SIG-M5 treated with dmso at 0.1 percent for 504 hours (cell line): ENCODE measurements around the gene PPY.
A peak's percentile ranks its signal among the peaks of the same experiment; 100 is the strongest.
"Not testable (repeated sequence)": the region's sequence is repeated elsewhere in the genome, so short reads cannot be mapped to it uniquely, and the experiment has no call there.

Experiments used
- DNase-seq: peaks from one replicate; lab custom pipeline; 2025; ENCODE audit not compliant: unreplicated experiment; lab: John Stamatoyannopoulos, UW

Gene PPY

DNA sequence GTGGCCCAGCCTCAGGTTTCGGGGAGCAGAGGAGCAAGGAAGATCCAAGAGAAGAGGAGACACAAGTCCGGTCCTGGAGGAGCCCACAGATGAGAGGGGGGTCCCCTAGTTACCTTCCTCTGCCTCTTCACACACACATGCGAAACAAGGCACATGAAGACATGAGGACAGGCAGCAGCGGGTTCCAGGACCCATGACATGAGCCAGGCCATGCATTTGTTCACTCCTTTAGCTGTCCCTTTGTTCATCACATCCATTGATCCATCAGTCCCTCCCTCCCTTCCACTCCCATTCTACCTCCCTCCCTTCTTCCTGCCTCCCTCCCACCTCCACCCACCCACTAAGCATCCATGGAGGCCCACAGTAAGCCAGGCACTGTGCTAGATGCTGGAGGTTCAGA is 9.4 kb downstream of the PPY start:
- no peak for DNase-seq

DNA sequence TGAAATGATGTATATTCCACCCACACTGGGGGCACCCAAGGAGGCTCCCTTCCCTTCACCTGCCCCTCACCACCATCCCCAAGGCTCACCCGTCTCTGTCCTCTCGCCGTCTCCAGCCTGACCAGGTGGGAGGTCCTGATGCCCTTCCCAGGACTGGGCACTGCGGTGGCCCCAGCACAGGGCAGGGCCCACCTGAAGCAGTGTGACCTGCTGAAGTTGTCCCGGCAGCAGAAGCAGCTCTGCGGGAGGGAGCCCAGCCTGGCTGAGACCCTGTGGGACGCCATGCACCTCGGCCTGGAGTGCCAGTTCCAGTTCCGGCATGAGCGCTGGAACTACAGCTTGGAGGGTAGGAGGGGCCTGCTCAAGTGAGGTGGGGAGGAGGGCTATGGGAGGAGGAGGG is 9.9 kb downstream of the PPY start:
- DNase-seq: no peak

DNA sequence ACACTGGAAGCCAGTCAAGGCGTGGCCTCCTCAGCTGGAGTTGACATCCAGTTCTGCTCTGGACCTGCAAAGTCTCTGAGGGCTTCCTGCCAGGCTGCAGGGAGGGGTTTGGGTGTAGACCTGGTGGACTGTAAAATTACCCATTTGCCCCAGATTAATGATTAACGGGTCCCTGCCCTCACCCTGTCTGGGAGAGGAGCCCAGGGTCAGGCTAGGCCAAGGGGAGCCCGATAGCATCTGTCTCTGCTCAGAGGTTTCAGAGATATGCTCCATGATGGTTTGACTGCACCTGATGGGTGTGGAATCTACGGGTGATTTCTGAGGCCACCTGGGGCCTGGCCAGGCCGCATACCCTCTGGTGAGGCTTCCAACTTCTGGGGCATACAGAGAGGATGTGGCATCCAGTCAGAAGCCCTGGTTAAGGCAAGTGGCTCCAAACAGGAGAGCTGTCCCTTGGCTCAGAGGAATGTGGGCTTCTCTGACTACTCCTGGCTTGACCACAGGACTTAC is 11.2 kb downstream of the PPY start:
- DNase-seq: no peak

DNA sequence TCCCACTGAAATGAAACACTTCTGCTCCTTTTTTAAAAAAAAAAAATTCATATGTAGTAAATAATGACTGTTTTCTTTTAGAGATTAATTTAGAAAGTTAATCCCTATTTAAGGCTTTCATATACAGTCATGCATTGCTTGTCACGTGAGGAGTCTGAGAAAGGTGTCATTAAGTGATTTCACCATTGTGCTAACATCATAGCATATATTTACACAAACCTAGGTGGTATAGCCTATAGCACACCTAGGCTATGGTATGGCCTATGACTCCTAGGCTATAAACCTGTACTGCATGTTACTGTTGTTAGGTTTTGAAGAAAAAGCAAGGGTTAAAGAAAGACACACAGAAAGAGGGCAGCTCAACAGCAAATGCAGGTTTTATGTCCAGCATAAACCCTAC is 13.7 kb downstream of the PPY start:
- DNase-seq: no peak

DNA sequence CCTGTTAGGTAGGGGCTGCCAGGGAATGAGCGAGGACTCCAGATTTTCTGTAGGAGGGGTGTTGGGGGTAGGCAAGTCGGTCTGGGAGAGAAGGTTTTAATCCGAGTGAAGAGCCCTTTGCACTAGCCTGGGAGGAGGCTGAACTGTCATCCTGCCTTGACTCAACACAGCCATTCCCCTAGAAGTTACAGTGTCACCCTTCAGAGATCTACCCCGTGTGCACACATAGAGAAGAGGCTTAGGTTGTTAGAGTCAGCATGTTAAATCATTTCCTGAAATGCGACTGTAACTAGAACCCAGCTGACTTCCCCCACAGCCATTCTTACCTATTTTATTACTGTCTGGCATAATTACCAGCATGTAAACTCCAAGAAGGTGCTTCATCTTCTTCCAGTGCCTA is 14.3 kb downstream of the PPY start:
- DNase-seq: not testable (repeated sequence)

DNA sequence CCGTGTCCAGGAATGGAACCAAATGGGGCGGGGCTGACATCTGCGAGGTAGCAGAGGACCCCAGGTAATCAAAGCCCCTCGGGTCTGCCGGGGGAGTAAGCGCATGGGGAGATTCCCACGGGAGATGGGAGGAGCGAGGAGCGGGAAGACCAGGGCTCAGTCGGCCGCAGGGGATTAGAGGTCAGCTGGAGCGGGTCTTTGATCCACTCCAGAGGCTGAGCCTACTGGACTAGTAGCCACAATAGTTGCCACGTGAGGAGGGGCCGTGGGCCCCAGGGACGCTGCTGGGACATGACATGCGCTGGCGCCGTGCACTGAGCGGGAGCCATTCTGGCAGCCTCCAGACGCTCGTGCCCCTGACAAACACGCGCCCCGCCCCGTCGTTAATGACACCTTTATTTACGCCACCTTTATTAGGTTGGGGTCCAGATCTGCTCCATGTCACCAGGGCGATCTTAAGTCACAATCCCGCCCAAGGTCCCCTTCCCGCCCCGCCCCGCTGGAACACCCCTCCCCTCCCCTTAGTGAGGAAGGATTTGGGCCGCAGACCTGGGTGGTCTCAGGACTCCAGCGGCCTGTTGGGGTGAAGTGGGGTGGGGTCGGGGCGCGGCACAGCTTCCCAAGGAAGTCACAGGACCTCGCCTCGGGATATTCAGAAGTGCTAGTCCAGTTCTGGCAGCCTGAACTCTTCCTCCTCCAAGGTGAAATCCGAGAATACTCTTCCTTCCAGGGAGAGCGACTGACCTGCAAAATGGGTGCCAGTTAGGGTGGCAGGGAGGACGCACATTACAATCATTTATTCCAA is 15.0 kb downstream of the PPY start:
- no peak for DNase-seq

DNA sequence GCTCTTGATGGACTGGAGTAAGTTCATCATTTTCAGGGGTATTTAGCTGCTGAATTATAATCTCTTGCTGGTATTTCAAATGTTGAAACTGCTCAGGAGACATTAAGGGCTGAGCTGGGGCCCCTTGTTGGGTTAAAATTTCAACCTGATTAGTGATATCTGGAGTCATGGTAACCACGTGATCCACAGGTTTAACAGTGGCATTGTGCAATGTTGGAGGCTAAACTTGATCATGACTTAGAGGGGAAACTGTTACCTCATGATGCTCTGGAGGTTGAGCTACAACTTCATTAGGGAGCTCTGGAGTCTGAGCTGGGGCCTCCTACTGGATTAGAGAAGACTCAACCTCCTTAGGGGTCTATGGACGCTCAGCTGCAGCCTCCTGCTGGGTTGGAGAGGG is 17.7 kb downstream of the PPY start:
- DNase-seq: no peak

DNA sequence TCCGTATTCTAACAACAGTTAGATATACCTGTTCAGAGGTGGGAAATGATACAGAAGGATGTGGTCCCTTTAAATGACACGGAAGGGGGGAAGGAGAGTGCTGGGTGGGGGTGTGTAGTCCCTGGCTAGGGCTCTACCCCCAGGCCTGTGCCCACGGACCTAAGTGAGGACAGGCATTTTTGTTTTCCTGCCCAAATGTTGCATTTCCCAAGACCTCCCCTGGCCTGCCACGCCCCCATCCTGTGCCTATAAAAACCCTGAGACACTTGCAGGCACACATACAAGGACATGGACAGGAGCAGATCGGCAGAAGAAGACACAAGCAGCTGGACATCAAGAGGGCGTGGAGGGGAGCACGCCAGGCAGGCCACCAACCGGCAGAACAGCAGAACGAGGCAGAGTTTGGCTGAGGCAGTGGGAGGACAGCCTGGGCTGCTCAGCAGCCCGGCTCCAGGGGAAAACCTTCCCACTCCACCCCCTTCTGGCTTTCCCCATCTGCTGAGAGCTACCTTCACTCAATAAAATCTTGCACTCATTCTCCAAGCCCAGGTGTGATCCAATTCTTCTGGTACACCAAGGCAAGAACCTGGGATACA is 21.7 kb downstream of the PPY start:
- no peak for DNase-seq

DNA sequence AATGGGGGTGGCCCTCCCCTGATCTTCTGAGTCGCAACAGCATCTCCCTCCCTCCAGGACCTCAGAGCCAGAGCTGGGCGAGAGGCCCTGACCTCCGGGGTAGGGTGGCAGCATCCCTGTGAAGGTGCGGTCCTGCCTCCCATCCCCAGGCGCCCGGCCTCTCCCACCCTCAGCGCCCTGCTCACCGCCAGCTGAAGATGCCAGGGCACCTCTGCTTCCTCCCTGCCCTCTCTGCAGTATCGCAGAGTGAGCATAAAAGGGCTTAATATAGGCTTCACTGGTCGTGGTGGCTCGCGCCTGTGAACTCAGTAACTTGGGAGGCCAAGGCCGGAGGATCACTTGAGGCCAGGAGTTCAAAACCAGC is 24.3 kb downstream of the PPY start:
- DNase-seq: no peak

DNA sequence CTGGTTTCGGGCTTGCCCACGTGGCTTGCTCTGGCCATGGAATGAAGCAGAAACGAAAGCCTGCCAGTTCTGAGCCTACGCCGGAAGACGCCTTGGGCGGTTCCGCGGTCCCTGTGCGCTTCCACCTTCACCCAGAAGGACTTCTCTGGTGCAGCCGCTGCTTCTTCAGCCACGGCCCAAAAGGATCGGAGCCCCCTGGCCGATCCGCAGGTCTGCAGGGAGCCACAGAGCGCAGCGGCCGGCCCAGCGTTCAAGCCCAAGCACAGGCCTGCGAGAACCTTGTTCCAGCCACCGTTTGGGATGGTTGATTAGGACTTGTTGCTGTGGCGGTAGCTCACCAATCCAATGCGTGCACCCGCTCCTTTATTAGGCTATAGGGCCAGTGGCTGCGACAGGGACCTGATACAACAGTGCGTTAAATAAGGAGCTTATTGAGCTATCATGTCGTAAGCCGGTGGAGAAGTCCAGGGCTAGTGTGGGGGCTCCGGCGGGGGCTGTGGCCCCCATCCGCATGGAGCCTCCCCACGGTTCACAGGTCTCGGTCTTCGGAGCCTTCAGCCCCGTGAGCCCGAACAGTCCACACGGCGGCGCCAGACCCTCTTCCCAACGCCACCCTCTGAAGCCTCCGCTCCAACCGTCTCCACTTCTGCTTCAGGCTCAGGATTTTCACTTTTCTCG is 24.8 kb downstream of the PPY start:
- peak; percentile 5 for DNase-seq

DNA sequence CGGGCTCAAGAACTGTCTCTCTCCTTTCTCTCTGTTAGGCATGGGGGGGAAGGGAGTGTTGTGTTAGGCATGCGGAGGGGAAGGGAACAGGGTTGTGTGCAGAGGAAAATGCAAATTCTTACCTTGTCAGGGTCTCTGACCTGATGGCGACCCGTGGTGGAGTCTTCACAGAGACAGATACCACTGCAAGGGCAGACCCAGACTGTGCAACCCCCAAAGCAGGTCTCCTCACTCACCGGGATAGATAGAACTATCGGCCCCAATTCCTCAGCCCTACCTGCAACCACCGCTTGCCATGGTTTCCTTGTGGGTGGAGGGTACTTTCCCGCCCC is 25.3 kb downstream of the PPY start:
- DNase-seq: no peak

DNA sequence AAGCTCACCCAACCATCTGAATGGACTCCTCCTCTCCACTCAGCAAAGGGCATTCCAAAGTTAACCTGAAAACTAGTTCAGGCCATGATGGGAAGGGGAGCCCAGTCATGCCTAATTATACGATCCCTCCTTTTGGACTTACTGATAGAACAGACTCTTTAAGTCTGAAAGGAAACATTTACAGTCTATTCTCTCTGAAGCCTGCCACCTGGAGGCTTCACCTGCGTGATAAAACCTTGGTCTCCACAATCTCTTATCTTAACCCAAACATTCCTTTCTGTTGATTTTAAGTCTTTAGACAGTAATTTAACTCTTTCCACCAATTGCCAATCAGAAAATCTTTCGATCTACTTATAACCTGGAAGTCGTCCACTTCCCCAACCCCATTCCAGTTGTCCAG is 25.9 kb downstream of the PPY start:
- no peak for DNase-seq

DNA sequence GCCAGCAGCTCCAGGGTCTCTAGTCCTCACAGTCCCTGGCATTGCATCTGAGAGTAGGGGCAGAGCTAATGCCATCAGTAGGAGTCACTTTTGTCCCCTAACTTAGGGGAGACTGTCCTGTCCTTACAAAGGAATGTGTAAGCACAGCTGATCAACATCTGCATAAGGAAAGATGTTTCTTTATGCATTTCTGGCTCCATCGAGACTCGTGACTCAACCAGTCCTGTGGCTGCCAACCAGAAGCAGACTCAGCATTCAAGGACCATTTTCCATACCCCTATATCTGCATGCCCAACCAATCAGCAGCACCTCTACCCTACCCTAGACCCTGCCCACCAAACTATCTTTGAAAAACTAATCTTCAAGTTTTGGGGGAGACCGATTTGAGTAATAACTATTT is 26.7 kb downstream of the PPY start:
- no peak for DNase-seq

DNA sequence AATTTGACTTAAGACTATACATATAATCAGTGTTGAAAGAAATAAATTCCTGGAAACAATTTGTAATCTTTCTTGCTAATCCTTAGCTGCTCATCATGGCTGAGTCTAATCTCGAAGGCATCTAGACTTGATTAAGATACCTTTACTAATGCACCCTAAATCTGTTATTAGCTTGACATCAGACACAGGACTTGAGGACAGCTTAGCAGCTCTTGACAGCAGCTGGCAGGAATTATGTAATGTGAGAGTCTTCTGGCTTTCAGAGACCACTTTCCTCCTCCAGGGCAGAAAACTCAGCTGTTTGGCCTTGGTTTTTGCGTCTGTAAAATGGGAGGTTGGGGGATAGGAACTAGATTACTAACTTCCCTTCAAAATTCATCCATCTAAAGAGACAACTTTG is 27.8 kb downstream of the PPY start:
- DNase-seq: no peak

DNA sequence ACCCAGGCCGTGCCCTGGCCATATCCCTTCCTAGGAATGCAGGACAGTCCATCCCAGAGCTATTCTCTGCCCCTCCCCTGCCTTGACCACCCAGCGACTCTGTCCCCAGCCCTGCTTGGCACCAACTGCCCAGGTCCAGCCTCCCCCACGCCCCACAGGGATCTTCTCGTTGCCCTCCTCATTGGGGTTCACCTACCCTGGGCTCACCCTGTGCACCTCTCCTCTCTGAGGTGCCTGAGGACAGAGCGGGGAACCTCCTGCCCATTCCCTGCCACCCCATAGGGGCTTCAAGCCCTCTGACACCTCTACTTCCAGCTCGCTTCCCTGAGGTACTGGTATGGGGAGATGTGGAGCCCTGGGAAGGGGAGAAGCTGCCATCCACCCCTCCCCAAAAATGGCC is 28.7 kb downstream of the PPY start:
- DNase-seq: no peak

DNA sequence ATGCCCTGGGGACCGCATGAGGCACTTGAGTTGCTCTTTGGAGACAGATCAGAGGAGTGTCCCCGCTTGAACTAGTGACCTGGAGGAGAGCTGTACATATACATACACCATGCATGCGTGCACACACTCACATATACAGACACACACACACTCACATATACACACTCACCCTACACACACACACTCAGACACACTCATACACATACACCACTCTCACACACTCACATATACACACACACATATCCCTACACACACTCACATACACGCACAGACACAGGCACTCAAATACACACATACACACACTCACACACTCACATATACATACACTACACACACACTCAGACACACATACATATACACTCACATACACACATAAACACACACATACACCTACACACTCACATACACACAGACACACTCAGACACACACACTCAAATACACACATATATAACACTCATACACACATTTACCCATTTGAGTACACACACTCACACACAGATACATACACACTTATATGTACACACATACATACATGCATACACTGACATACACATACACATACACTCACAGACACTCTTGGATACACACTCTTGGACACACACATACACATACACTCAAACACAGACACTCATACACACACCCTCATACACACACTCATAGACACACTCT is 29.5 kb downstream of the PPY start:
- DNase-seq: no peak

DNA sequence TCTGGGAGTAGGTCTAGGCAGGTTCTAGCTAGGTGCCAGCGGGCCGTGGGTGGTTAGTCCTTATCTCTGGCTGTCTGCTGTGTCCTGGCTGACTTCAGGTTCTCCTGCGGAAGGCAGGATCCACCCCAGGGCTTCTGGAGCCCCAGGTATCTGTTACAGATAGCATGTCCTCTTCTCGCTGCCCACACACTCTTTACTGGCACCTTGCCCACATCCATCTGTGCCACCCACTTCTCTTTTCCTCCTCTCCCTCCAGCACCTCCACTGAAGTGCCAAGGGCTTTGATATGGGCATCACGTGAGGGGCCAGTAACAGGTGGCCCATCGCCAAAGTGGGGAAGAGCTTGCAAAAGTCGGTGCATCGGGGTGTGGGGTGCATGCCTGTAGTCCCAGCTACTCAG is 30.4 kb downstream of the PPY start:
- DNase-seq: no peak

DNA sequence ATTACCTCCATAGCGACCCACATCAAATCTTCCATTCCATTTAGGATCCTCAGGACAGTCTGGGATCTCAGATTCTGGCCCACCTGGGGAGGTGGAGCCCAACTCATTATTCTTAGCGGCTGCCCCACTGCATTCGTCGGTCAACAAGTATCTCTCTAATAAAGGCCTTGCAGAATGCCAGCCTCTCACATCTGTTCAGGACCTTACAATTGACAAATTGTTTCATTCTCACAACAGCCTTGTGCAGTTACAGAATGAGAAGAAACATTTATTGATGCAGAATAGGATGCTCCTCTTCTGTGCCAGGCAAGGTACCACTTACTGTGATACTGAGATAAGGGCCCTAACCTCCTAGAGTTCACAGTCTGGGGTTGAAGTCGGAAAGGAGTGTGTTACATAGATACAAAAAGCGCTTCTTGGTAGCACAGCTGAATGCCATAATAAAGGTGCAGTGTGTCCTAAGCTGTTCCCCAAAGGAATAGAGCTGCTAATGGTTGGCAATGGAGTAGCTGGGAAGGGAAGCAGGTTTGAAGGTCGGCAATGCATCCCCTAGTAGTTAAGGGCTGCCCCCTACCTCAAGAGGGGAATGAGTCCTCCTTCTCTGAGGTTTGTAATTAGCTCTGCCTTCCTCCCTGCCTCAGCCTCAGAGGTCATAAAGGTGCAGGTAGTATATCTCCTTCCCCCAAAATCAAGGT is 32.6 kb downstream of the PPY start:
- DNase-seq: no peak

DNA sequence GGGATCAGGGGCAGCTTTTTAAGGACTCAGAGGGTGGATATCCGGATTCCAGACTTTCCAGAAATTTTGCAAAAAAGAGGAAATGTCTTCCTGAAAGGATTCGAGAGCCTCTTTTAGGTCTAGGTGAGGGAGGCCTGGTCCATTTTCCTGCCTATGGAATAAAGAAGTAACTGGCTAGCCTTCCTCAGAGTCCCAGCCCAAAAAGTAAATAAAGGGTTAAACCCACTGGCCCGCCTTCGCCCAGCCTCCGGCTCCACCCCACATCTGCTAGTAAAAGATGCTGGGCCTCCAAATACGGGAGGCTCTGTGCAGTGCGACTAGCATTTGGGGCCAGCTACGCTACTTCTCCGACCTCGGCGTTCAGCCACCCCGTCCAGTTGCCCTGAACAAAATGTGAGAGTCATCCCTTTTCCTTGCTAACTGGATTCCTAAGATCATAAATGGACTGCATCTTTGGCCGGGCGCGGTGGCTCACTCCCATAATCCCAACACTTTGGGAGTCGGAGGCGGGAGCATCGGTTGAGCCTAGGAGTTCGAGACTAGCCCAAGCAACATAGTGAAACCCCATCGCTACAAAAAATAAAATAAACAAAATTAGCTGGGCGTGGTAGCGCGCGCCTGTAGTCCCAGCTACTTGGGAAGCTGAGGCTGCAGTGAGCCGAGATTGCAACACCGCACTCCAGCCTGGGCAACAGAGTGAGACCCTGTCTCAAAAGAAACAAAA is 34.1 kb downstream of the PPY start:
- peak; percentile 66 for DNase-seq

DNA sequence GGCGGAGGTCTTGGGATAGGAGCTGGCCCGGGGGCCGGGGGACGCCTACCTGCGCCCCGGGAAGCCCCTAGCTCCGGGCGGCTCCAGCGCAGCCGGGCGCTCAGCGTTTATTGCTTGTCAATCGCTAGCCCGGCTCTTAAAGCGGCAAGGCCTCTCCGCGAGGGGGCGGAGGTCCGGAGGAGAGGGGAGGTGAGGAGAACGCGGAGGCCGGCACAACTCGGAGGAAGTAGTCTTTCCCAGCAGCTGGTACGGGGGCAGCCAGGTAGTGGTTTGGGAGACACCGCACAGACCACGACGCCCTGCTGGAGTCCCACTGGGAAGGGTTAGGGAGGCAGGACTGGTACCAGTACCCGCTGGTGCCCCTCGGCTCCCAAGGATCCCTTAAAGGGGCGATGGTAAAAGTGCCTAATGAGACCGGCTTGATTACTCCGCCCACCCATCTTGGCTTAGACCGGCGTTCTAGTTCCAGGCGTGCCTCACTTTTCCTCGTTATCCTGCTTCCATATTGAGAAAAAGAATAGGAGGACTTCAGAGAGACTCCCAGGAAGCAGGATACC is 34.8 kb downstream of the PPY start, which contains the start of gene MPP2:
Gene MPP2, minus strand, starts transcription at position 112 of the 557 bp plus-strand sequence. CDS start 3,076 bp downstream, outside the sequence.
- peak; percentile 64 for DNase-seq
